GM06990 (cell line): ENCODE results near the gene MYL10.

Source experiments
- DNase-seq: peaks from one replicate; pipeline ENCODE4 v3.0.0-alpha.2; 2011; ENCODE audit not compliant: insufficient read length; ENCODE audit errors: extremely low read depth
- H3K27me3 ChIP-seq: replicated peaks from 2 replicates; pipeline ENCODE4 v1.6.0; 2011; ENCODE audit warnings: low read length; ENCODE audit not compliant: control insufficient read depth, insufficient read depth
- H3K36me3 ChIP-seq: 2 replicates; pipeline ENCODE4 v1.5.1; 2011; ENCODE audit warnings: low read length; ENCODE audit not compliant: control insufficient read depth, insufficient read depth
- H3K4me3 ChIP-seq: replicated peaks from 2 replicates; pipeline ENCODE4 v1.5.1; 2011; ENCODE audit warnings: low read depth, mild to moderate bottlenecking, control low read depth, low read length
- CTCF ChIP-seq: IDR thresholded peaks from 2 replicates; pipeline ENCODE4 v1.5.1; 2011; ENCODE audit warnings: low read length, control low read depth, mild to moderate bottlenecking, inconsistent platforms; ENCODE audit not compliant: insufficient read depth, poor library complexity, severe bottlenecking

MYL10 gene

GRCh38 chr7:101588131-101588935 is 40.8 kb downstream of the MYL10 start:
- DNase-seq = no peak
- Histone ChIP-seq H3K36me3 (no peaks in the 10 kb centered on the region), H3K27me3 (no peaks in the 10 kb centered on the region; the same call in 1 of the 2 replicates), H3K4me3 (no peak overlapping the region)
- no peak for TF ChIP-seq CTCF

DNA sequence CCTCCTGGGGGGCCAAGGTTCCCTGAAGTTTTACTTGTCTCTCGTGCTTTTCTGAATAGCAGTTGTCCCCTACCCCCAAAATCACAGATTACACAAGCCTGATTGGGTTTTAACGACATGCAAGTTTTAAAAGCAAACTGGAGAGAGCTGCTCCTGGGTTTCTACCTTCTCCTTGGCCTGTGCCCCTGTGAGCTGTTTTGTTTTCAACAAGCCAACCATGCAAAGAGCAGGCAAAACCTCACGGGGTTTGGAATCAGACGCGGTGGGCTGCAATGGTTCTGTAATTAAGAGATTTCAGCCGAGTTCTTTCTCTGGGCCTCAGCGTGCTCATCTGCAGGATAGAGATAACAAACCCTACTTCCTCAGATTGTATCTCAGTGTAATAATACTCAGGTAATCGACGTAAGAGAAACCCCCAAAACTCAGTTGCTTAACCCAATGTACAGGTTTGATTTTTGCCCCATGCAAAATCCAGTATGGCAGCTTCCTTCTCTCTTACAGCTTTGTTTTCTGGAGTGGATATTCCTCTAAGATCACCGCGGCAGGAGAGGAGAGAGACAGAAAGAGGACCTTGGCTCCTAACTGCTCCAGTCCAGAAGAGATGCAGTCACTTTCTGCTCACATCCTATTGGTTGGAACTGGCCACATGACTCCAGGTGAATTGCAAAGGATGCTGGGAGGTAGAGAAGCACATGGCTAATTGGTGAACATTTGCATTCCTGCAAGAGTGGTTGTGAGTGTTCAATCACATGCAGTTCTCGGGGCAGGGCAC is 42.0 kb downstream of the MYL10 start:
- no peak for DNase-seq
- no peak overlapping the region for H3K4me3 ChIP-seq
- H3K27me3 ChIP-seq = no peaks in the 10 kb centered on the region; the same call in 1 of the 2 replicates
- no peak for TF ChIP-seq CTCF
- no peaks in the 10 kb centered on the region for H3K36me3 ChIP-seq

- DNase-seq = no peak
- no peak overlapping the region for H3K4me3 ChIP-seq
- no peaks in the 10 kb centered on the region; the same call in 1 of the 2 replicates for H3K27me3 ChIP-seq
- H3K36me3 ChIP-seq = no peaks in the 10 kb centered on the region
- no peak for TF ChIP-seq CTCF
Measured at GRCh38 chr7:101586078-101586905, 42.8 kb downstream of the MYL10 start.

- H3K27me3 ChIP-seq = peaks cover 1% of the 10 kb centered on the region; the same call in 1 of the 2 replicates
- TF ChIP-seq CTCF = no peak
- no peaks in the 10 kb centered on the region for H3K36me3 ChIP-seq
- DNase-seq = no peak
- H3K4me3 ChIP-seq = no peak overlapping the region
Measured at GRCh38 chr7:101582971-101583370, 46.1 kb downstream of the MYL10 start.

GRCh38 chr7:101581891-101582290 is 47.2 kb downstream of the MYL10 start:
- Histone ChIP-seq H3K4me3 (no peak overlapping the region), H3K27me3 (peaks cover 1% of the 10 kb centered on the region; the same call in 1 of the 2 replicates), H3K36me3 (no peaks in the 10 kb centered on the region)
- no peak for DNase-seq
- TF ChIP-seq CTCF = no peak
